IPS-18c (cell line): ENCODE data around the gene RSF1.

Experiments used
- H3K4me3 ChIP-seq: 2 replicates; pipeline ENCODE4 v1.7.0; 2013; ENCODE audit warnings: low read depth, mild to moderate bottlenecking, low read length, moderate library complexity; ENCODE audit not compliant: insufficient read depth
- H3K9me3 ChIP-seq: one replicate; pipeline ENCODE4 v1.6.1; 2013; ENCODE audit warnings: mild to moderate bottlenecking, low read length, moderate library complexity; ENCODE audit not compliant: control insufficient read depth, insufficient read depth

The RSF1 gene

GRCh38 chr11:77778118-77778517 is 42.4 kb downstream of the RSF1 start:
- Histone ChIP-seq H3K9me3 (no peaks in the 10 kb centered on the region), H3K4me3 (no peak overlapping the region)

- no peak overlapping the region for H3K4me3 ChIP-seq
- H3K9me3 ChIP-seq = no peaks in the 10 kb centered on the region
These were observed 44.1 kb downstream of the RSF1 start for GRCh38 chr11:77776455-77776854.

GRCh38 chr11:77775936-77776335 is 44.6 kb downstream of the RSF1 start:
- no peaks in the 10 kb centered on the region for H3K9me3 ChIP-seq
- no peak overlapping the region for H3K4me3 ChIP-seq

GRCh38 chr11:77771135-77771534 is 49.4 kb downstream of the RSF1 start:
- Histone ChIP-seq H3K9me3 (no peaks in the 10 kb centered on the region), H3K4me3 (no peak overlapping the region)

GRCh38 chr11:77770629-77771028 is 49.9 kb downstream of the RSF1 start:
- no peak overlapping the region for H3K4me3 ChIP-seq
- no peaks in the 10 kb centered on the region for H3K9me3 ChIP-seq

GRCh38 chr11:77762426-77762825 is 58.1 kb downstream of the RSF1 start:
- Histone ChIP-seq H3K9me3 (no peaks in the 10 kb centered on the region), H3K4me3 (no peak overlapping the region)

- Histone ChIP-seq H3K4me3 (no peak overlapping the region), H3K9me3 (no peaks in the 10 kb centered on the region)
These were observed 59.0 kb downstream of the RSF1 start for GRCh38 chr11:77761491-77761890.

GRCh38 chr11:77758331-77758730 is 62.2 kb downstream of the RSF1 start:
- Histone ChIP-seq H3K9me3 (no peaks in the 10 kb centered on the region), H3K4me3 (no peak overlapping the region)

GRCh38 chr11:77753230-77753629 is 67.3 kb downstream of the RSF1 start:
- no peaks in the 10 kb centered on the region for H3K9me3 ChIP-seq
- H3K4me3 ChIP-seq = no peak overlapping the region

- Histone ChIP-seq H3K9me3 (no peaks in the 10 kb centered on the region), H3K4me3 (no peak overlapping the region)
These were observed 68.0 kb downstream of the RSF1 start for GRCh38 chr11:77752516-77752915.

GRCh38 chr11:77750394-77751156 is 69.9 kb downstream of the RSF1 start:
- Histone ChIP-seq H3K4me3 (no peak overlapping the region), H3K9me3 (no peaks in the 10 kb centered on the region)

- Histone ChIP-seq H3K9me3 (no peaks in the 10 kb centered on the region), H3K4me3 (no peak overlapping the region)
These were observed 71.3 kb downstream of the RSF1 start for GRCh38 chr11:77749232-77749631.

GRCh38 chr11:77748266-77748665 is 72.3 kb downstream of the RSF1 start:
- no peak overlapping the region for H3K4me3 ChIP-seq
- no peaks in the 10 kb centered on the region for H3K9me3 ChIP-seq

GRCh38 chr11:77747381-77747969 is 73.0 kb downstream of the RSF1 start:
- no peak overlapping the region for H3K4me3 ChIP-seq
- H3K9me3 ChIP-seq = no peaks in the 10 kb centered on the region

GRCh38 chr11:77736473-77736872 is 84.0 kb downstream of the RSF1 start:
- no peak overlapping the region for H3K4me3 ChIP-seq
- H3K9me3 ChIP-seq = no peaks in the 10 kb centered on the region

- no peak overlapping the region for H3K4me3 ChIP-seq
- peaks cover 4% of the 10 kb centered on the region for H3K9me3 ChIP-seq
These were observed 85.6 kb downstream of the RSF1 start for GRCh38 chr11:77734890-77735289.

GRCh38 chr11:77732143-77732542 is 88.4 kb downstream of the RSF1 start:
- Histone ChIP-seq H3K4me3 (no peak overlapping the region), H3K9me3 (peaks cover 4% of the 10 kb centered on the region)

GRCh38 chr11:77730789-77731188 is 89.7 kb downstream of the RSF1 start:
- peaks cover 4% of the 10 kb centered on the region for H3K9me3 ChIP-seq
- H3K4me3 ChIP-seq = no peak overlapping the region

GRCh38 chr11:77729063-77729462 is 91.5 kb downstream of the RSF1 start:
- Histone ChIP-seq H3K4me3 (no peak overlapping the region), H3K9me3 (peaks cover 4% of the 10 kb centered on the region)
